ENCODE measurements around the gene MZF1.
"Not testable (repeated sequence)": the region's sequence is repeated elsewhere in the genome, so short reads cannot be mapped to it uniquely, and the experiment has no call there.

MZF1 gene

DNA sequence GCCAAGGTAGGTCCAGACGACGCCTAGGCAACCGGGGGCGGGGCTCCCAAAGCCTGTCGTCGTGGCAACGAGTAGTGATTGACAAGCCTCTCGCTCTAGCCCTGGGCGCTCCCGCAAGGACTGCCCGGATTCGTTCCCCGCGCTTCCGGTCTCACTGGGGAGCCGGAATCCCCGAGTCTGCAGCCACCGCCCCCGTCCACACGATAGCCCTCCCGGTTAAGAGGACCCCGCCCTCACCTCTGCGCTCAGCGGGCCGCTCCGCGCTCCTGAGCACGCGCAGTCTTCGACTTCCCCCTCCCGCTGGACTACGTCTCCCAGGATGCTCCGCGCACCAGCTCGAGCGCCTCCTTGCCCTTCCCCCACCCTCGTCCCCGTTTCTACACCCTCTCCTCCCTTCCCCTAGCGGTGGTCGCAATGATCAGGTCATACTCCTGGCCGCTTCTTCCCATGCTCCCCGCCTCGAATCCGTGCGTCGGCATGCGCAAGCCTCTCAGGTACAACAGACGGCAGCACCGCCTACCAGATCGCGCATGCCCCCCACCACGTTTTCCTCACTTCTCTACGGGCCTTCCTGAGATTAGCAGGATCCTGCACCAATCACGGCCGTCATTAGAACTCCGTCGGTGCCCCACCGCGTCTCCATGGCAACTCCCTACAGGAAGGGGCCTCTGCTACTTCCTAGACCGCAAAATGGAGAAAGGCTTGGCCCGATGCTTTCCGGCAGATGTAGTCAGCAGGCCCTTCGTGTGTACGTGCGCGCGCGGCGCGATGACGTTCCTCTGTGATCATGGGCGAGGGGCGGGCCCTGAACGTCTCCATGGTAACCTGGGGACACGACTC, at the start of gene MZF1:
Gene MZF1, minus strand, starts transcription at position 518 of the 840 bp plus-strand sequence. CDS start 1,946 bp downstream, outside the sequence.
- peaks cover 31% of the 10 kb centered on the region for H3K4me1 Mint-ChIP-seq (ENCODE audit: low read depth)

DNA sequence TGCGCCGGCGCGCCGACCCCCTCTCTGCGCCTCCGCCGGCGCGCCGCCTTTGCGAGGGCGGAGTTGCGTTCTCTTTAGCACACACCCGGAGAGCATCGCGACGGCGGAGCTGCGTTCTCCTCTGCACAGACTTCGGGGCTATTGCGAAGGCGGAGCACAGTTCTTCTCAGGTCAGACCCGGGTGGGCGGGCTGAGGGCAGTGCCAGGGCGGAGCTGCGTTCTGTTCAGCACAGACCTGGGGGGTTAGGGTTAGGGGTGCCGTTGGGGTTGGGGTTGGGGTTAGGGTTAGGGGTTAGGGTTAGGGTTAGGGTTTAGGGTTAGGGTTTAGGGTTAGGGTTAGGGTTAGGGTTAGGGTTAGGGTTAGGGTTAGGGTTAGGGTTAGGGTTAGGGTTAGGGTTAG, 34.1 kb upstream of the MZF1 start:
- H3K36me3 Mint-ChIP-seq (ENCODE audit: low read depth); H3K27ac Mint-ChIP-seq; H3K27me3 Mint-ChIP-seq (ENCODE audit: low read depth); H3K4me3 Mint-ChIP-seq; H3K4me1 Mint-ChIP-seq (ENCODE audit: low read depth); DNase-seq (ENCODE audit: low spot score); H3K9me3 Mint-ChIP-seq: not testable (repeated sequence)

More for the DNA sequence above, at the start of gene MZF1:
- peak; percentile 100 for DNase-seq (ENCODE audit: low spot score)
- H3K4me3 Mint-ChIP-seq, result peak within 1 kb of the TSS; percentile 97
- H3K9me3 Mint-ChIP-seq, result no peaks in the 10 kb centered on the region
- H3K27me3 Mint-ChIP-seq (ENCODE audit: low read depth), result no peaks in the 10 kb centered on the region
- peaks cover 16% of the 10 kb centered on the region for H3K36me3 Mint-ChIP-seq (ENCODE audit: low read depth)
- peak within 1 kb of the TSS; percentile 100 for H3K27ac Mint-ChIP-seq

DNA sequence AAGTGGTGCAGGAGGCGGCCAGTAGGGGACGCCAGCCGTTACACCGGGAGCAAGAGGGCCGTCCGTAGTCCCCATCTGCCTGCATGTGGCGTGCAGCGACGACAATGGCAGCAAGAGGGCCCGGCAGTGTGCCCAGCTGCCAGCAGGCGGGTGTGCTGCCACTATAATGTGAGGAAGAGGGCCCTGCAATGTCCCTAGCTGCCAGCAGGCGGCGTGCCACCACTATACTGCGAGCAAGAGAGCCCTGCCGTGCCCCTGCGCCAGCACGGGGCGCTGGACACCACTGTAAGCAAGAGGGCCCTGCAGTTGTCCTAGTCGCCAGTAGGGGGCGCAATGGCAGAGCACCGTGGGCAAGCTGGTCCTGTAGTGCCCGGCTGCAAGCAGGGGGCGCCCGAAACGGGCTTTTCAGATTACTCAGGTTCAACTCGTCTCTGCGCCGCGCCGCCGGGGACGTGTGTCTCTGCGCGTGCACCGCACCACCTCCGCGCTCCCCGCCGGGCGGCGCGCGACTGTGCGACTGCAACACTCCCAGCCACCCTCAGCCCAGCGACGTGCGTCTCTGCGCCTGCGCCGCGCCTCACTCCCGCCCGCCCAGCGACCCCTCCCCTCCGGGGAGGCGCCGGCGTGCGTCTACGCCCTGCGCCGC, 33.2 kb upstream of the MZF1 start:
- H3K9me3 Mint-ChIP-seq; H3K4me3 Mint-ChIP-seq; DNase-seq (ENCODE audit: low spot score); H3K27ac Mint-ChIP-seq; H3K4me1 Mint-ChIP-seq (ENCODE audit: low read depth); H3K36me3 Mint-ChIP-seq (ENCODE audit: low read depth); H3K27me3 Mint-ChIP-seq (ENCODE audit: low read depth): not testable (repeated sequence)

DNA sequence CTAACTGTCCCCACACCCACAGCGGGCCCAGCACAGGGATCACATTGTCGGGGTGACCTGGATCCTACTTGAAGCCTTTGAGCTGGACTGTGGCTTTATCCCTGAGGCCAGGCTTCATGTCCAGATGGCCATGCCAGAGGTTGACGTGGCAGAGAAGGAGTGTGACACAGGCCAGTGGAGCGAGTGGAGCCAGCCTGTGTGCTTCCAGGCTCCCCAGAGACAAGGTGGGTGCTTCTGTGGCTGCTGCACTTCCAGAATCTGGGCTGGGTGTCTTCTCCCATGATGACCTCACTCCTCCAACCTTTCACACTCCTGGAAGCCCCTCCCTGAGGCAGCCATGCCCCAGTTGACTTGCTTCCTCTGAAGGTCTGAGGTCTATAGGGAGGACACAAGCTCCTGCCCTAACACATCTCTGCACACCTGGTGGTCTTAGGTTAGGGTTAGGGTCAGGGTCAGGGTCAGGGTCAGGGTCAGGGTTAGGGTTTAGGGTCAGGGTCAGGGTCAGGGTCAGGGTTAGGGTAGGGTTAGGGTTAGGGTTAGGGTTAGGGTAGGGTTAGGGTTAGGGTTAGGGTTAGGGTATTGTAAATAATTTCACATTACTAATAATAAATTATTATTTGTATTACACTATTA, 13.1 kb upstream of the MZF1 start:
- H3K27ac Mint-ChIP-seq, result no peak overlapping the region
- H3K27me3 Mint-ChIP-seq (ENCODE audit: low read depth), result no peaks in the 10 kb centered on the region
- no peaks in the 10 kb centered on the region for H3K9me3 Mint-ChIP-seq
- H3K4me3 Mint-ChIP-seq, result no peak overlapping the region
- peaks cover 3% of the 10 kb centered on the region for H3K4me1 Mint-ChIP-seq (ENCODE audit: low read depth)
- H3K36me3 Mint-ChIP-seq (ENCODE audit: low read depth), result peaks cover 13% of the 10 kb centered on the region
- DNase-seq (ENCODE audit: low spot score), result no peak

DNA sequence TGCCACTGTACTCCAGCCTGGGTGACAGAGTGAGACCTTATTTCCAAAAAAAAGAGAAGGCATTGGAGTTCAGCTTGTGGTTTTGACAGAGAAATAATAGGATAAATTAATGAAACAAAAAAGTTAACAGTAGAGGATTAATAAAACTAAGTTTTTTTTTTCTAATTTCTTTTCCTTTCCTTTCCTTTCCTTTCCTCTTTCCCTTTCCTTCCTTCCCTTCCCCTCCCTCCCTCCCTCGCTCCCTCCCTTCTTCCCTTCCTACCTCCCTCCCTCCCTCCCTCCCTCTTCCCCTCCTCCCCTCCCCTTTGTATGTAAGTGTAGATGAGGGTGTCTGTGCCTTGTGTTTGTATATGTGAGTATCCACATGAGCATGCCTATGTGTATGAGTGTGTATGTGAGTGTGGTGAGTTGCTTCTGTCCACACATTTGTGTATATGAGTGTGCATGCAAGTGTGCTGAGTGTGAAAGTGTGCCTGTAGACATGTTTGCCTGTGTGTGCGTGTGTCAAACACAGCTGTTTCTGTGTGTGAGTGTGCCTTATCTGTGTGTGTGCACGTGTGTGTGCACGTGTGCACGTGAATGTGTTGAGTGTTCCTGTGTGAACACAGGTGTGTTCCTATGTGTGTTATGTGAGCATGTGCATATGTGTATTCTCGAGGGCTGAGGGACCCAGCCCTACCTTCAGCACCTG, 12.5 kb upstream of the MZF1 start:
- peaks cover 8% of the 10 kb centered on the region for H3K4me1 Mint-ChIP-seq (ENCODE audit: low read depth)
- H3K27me3 Mint-ChIP-seq (ENCODE audit: low read depth), result no peaks in the 10 kb centered on the region
- no peak overlapping the region for H3K4me3 Mint-ChIP-seq
- H3K36me3 Mint-ChIP-seq (ENCODE audit: low read depth), result peaks cover 15% of the 10 kb centered on the region
- no peak overlapping the region for H3K27ac Mint-ChIP-seq
- no peaks in the 10 kb centered on the region for H3K9me3 Mint-ChIP-seq
- DNase-seq (ENCODE audit: low spot score), result no peak

DNA sequence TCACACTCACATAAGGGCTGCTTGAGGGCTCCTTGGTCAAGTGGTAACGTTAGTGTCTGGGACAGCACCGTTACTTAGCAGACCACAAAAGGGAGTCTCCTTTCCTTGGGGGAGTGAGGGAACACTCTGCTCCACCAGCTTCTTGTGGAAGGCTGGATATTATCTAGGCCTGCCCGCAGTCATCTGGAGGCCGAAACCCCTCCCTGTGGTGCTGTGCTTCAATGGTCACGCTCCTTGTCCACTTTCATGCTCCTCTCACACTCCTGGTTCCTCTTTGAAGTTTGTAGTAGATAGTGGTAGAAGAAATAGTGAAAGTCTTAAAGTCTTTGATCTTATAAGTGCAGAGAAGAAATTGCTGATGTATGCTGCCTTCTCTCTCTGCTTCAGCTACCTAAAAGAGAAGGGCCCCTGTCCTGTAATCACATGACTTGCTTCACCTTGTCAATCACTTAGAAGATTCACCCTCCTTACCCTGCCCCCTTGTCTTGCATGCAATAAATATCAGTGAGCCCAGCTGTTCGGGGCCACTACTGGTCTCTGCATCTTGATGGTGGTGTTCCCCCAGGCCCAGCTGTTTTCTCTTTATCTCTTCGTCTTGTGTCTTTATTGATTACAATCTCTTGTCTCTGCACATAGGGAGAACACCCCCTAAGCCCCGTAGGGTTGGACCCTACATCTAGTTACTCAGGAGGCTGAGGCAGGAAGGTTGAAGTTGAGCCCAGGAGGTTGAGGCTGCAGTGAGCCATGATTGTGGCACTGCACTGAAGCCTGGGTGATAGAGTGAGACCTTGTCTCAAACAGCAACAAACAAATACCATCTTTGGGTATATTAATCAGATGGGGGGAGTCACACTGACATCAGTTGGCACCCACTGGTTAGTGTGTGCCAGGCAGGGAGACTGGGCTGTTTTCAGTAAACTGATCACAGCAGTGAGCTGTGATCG, 11.6 kb upstream of the MZF1 start:
- DNase-seq (ENCODE audit: low spot score), result no peak
- H3K4me3 Mint-ChIP-seq, result no peak overlapping the region
- H3K27ac Mint-ChIP-seq, result no peak overlapping the region
- H3K27me3 Mint-ChIP-seq (ENCODE audit: low read depth), result no peaks in the 10 kb centered on the region
- H3K36me3 Mint-ChIP-seq (ENCODE audit: low read depth), result peaks cover 15% of the 10 kb centered on the region
- H3K4me1 Mint-ChIP-seq (ENCODE audit: low read depth), result peaks cover 8% of the 10 kb centered on the region
- H3K9me3 Mint-ChIP-seq, result no peaks in the 10 kb centered on the region

DNA sequence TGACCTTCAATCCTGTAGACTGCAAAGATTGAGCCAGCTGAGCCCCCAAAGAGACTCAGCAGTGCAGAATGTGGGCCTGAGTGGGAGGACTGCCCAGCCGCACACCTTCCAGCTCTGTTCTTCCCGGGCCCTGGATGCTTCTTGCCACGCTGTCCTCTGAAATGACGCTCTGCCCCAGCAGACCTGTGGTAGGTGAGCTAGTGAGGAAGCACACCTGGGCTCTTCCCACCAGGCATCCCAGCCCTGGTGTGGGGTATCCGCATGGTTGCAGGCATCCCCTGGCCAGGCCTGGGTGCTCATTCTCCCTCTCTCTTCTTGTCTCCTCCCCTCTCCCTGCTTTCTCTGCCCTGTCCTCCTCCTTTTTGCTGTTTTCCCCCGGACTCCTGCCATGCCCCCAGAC, 9.8 kb upstream of the MZF1 start:
- Mint-ChIP-seq H3K9me3 (no peaks in the 10 kb centered on the region), H3K36me3 (ENCODE audit: low read depth) (peaks cover 15% of the 10 kb centered on the region), H3K27ac (no peak overlapping the region), H3K4me1 (ENCODE audit: low read depth) (peaks cover 18% of the 10 kb centered on the region), H3K27me3 (ENCODE audit: low read depth) (no peaks in the 10 kb centered on the region), H3K4me3 (no peak overlapping the region)
- no peak for DNase-seq (ENCODE audit: low spot score)

DNA sequence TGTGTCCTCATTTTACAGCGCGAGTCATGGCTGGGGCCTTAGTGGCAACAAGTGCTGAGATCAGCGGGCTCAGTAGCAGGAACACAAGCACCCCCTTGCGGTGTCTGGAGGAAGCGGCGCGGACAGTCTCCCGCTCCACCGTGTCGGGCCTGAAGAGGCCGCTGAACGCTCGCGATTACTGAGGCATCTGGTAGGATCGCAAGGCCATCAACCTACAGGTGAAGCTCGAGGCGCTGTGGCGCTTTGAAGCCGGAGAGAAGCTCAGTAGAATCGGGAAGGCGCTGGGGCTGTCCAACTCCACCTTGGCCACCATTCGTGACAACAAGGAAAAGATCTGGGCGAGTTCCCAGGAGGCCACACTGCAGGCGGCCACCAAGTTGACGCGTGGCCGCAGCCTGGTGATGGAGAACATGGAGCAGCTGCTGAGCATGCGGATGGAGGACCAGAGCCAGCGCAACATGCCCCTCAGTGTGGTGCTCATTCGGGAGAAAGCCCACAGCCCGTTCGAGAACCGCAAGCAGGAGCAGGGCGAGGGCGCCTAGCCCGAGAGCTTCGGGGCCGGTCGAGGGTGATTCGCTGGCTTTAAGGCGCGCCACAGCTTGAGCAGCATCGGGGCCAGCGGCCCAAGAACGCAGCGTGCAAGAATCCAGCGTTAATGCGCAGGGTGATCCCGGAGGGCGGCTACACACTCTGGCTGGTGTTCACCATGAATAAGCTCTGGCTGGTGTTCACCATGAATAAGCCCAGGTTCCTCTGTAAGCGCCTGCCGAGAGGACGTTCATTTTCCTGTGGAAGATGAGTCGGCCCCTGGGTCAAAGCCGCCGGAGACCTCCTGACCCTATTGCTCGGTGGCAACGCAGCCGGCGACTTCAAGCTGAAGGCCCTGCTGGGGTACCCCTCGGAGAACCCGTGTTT, 8.3 kb upstream of the MZF1 start:
- Mint-ChIP-seq H3K27me3 (ENCODE audit: low read depth) (no peaks in the 10 kb centered on the region), H3K36me3 (ENCODE audit: low read depth) (peaks cover 15% of the 10 kb centered on the region), H3K4me3 (no peak overlapping the region), H3K9me3 (no peaks in the 10 kb centered on the region), H3K27ac (peak overlapping the region; percentile 71), H3K4me1 (ENCODE audit: low read depth) (peaks cover 21% of the 10 kb centered on the region)
- DNase-seq (ENCODE audit: low spot score), result peak; percentile 85

DNA sequence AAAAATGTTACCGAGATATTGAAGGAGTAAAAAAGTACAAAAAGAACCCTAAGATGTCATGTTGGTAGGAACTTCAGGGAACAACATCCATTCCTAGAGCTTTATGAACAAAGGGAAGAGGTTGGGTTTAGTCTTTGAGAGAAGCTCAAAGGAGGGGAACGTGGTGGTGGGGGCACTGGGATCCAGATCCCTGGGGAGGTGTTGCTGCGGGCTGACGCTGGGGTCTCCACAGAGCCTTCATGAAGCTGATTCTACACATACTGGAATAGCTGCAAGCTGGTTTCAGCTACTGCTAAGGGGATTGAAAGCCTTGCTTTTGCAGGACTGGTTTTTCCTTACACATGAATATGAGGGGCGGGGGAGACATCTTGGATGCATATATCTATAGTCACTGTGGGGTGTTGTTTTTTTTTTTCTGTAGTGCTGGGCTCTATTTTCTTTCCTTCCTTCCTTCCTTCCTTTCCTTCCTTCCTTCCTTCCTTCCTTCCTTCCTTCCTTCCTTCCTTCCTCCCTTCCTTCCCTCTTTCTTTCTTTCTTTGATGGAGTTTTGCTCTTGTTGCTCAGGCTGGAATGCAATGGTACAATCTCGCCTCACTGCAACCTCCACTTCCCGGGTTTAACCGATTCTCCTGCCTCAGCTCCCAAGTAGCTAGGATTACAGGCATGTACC, 6.5 kb upstream of the MZF1 start:
- Mint-ChIP-seq H3K4me3 (no peak overlapping the region), H3K27me3 (ENCODE audit: low read depth) (no peaks in the 10 kb centered on the region), H3K27ac (no peak overlapping the region), H3K36me3 (ENCODE audit: low read depth) (peaks cover 15% of the 10 kb centered on the region), H3K9me3 (no peaks in the 10 kb centered on the region), H3K4me1 (ENCODE audit: low read depth) (peaks cover 25% of the 10 kb centered on the region)
- no peak for DNase-seq (ENCODE audit: low spot score)

DNA sequence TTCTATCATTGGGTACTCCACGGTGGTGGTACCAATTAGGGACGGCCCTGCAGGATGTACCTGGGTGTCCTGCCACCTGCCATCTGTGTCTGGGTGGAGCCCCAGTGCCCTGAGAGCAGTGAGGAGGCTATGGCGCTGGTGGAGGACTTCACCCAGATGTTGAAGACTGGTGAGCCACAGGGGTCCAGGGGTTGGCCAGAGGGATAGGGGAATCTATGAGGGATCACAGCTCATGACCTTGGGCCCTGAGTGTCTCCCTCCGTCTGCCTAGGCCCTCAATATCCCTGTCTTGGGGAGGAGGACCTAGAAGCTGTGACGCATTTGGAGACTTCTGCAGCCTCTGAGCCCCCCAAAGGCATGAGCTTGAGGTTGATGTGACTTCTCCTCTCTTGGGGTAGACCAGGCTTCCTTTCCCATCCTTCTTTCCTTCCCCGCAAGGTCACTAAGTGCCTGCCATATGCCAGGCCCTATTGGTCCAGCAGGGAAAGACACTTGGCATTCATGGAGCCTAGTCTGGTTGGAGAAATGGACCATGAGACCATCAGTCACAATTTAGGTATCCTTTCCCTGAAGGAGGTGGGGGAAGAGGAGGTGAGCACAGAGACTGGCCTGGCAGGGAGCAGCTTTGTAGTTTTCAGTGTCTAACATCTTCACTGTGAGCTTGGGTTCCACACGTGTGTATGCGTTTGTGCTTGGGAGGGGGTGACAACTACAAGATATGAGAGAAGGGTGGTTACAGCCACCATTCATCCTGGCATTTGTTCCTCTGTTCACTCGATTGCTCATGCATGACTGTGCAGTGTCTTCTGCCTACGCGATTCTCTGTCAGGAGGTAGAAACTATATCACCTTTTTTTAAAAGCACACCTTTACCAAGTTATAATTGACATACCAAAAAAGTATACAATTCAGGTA, 5.1 kb upstream of the MZF1 start:
- H3K4me3 Mint-ChIP-seq, result no peak overlapping the region
- no peaks in the 10 kb centered on the region for H3K27me3 Mint-ChIP-seq (ENCODE audit: low read depth)
- H3K36me3 Mint-ChIP-seq (ENCODE audit: low read depth), result peaks cover 13% of the 10 kb centered on the region
- peaks cover 31% of the 10 kb centered on the region for H3K4me1 Mint-ChIP-seq (ENCODE audit: low read depth)
- DNase-seq (ENCODE audit: low spot score), result no peak
- H3K27ac Mint-ChIP-seq, result peak overlapping the region; percentile 24
- no peaks in the 10 kb centered on the region for H3K9me3 Mint-ChIP-seq

DNA sequence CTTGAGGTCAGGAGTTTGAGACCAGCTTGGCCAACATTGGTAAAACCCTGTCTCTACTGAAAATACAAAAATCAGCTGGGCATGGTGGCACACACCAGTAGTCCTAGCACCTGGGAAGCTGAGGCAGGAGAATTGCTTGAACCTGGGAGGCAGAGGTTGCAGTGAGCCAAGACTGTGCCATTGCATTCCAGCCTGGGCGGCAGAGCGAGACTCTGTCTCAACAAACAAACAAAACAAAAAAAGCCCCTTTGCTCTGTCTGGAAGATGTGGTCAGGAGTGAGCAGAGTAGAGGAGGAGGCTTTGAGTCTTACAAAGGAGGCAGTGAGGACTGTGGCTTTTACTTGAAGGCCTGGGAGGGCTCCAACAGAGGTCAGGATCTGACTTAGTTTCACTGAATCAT, 4.4 kb upstream of the MZF1 start:
- peaks cover 32% of the 10 kb centered on the region for H3K4me1 Mint-ChIP-seq (ENCODE audit: low read depth)
- not testable (repeated sequence) for H3K27ac Mint-ChIP-seq; H3K9me3 Mint-ChIP-seq; H3K27me3 Mint-ChIP-seq (ENCODE audit: low read depth); H3K36me3 Mint-ChIP-seq (ENCODE audit: low read depth); H3K4me3 Mint-ChIP-seq; DNase-seq (ENCODE audit: low spot score)
